ENCODE measurements around the gene VWA7.

DNA sequence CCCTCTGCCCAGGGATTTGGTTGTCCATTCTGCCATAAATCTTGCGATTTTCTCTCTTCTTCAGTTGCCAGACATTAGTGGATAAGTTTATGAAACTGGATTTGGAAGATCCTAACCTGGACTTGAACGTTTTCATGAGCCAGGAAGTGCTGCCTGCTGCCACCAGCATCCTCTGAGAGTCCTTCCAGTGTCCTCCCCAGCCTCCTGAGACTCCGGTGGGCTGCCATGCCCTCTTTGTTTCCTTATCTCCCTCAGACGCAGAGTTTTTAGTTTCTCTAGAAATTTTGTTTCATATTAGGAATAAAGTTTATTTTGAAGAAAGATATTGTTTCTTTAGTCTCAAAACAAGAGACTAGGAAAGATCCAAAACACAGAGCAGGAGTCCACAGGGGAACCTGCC is 14.8 kb downstream of the VWA7 start, which contains the start of gene SAPCD1:
- TF ChIP-seq RCOR1 (IDR thresholded peaks at IDR 0.05; ENCODE audit: low read depth, low read length) (no peak), JUNB (IDR thresholded peaks at IDR 0.05) (no peak), CHD2 (IDR thresholded peaks at IDR 0.05; ENCODE audit: low read length, partially characterized antibody) (no peak), SREBF2 (IDR thresholded peaks at IDR 0.05) (no peak), MAFK (IDR thresholded peaks at IDR 0.05; ENCODE audit: partially characterized antibody) (no peak)
- TF ChIP-seq, protein P1, sequence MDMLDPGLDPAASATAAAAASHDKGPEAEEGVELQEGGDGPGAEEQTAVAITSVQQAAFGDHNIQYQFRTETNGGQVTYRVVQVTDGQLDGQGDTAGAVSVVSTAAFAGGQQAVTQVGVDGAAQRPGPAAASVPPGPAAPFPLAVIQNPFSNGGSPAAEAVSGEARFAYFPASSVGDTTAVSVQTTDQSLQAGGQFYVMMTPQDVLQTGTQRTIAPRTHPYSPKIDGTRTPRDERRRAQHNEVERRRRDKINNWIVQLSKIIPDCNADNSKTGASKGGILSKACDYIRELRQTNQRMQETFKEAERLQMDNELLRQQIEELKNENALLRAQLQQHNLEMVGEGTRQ (IDR thresholded peaks at IDR 0.05), result no peak
- TF ChIP-seq, protein P2, sequence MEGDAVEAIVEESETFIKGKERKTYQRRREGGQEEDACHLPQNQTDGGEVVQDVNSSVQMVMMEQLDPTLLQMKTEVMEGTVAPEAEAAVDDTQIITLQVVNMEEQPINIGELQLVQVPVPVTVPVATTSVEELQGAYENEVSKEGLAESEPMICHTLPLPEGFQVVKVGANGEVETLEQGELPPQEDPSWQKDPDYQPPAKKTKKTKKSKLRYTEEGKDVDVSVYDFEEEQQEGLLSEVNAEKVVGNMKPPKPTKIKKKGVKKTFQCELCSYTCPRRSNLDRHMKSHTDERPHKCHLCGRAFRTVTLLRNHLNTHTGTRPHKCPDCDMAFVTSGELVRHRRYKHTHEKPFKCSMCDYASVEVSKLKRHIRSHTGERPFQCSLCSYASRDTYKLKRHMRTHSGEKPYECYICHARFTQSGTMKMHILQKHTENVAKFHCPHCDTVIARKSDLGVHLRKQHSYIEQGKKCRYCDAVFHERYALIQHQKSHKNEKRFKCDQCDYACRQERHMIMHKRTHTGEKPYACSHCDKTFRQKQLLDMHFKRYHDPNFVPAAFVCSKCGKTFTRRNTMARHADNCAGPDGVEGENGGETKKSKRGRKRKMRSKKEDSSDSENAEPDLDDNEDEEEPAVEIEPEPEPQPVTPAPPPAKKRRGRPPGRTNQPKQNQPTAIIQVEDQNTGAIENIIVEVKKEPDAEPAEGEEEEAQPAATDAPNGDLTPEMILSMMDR (IDR thresholded peaks at IDR 0.05), result no peak
